GM18868 (cell line): ENCODE data around the gene VKORC1L1.
"Not testable (repeated sequence)": the region's sequence is repeated elsewhere in the genome, so short reads cannot be mapped to it uniquely, and the experiment has no call there.

Experiments used
- ATAC-seq: cut with Tn5 transposase; IDR thresholded peaks from one replicate; pipeline ENCODE4 v1.9.1; 2021; ENCODE audit warnings: mild to moderate bottlenecking, moderate library complexity; ENCODE audit not compliant: unreplicated experiment

Gene VKORC1L1

GRCh38 chr7:65872776-65873581 lies at the start of gene VKORC1L1:
Gene VKORC1L1, plus strand, starts transcription at chr7:65873074. Its CDS starts 298 bp downstream, at chr7:65873372.
- ATAC-seq: peak; percentile 91

- no peak for ATAC-seq
These were observed 45.5 kb upstream of the VKORC1L1 start for GRCh38 chr7:65827366-65827765.

GRCh38 chr7:65832281-65832680 lies 40.6 kb upstream of the VKORC1L1 start:
- no peak for ATAC-seq

- not testable (repeated sequence) for ATAC-seq
These were observed 36.2 kb upstream of the VKORC1L1 start for GRCh38 chr7:65836684-65837083.

- ATAC-seq: not testable (repeated sequence)
These were observed 35.3 kb upstream of the VKORC1L1 start for GRCh38 chr7:65837541-65837956.

- no peak for ATAC-seq
These were observed 33.0 kb upstream of the VKORC1L1 start for GRCh38 chr7:65839846-65840245.

- ATAC-seq: no peak
These were observed 32.4 kb upstream of the VKORC1L1 start for GRCh38 chr7:65840446-65840845.

- ATAC-seq: not testable (repeated sequence)
These were observed 29.3 kb upstream of the VKORC1L1 start for GRCh38 chr7:65843616-65844015.

- ATAC-seq: no peak
These were observed 26.8 kb upstream of the VKORC1L1 start for GRCh38 chr7:65846008-65846570.

GRCh38 chr7:65853426-65853825 lies 19.4 kb upstream of the VKORC1L1 start:
- not testable (repeated sequence) for ATAC-seq

GRCh38 chr7:65853892-65854291 lies 19.0 kb upstream of the VKORC1L1 start:
- ATAC-seq: not testable (repeated sequence)

- ATAC-seq: not testable (repeated sequence)
These were observed 15.5 kb upstream of the VKORC1L1 start for GRCh38 chr7:65857321-65857894.

GRCh38 chr7:65858660-65859059 lies 14.2 kb upstream of the VKORC1L1 start:
- ATAC-seq: not testable (repeated sequence)

- not testable (repeated sequence) for ATAC-seq
These were observed 6.6 kb upstream of the VKORC1L1 start for GRCh38 chr7:65866244-65866643.

GRCh38 chr7:65867681-65868080 lies 5.2 kb upstream of the VKORC1L1 start:
- not testable (repeated sequence) for ATAC-seq

- not testable (repeated sequence) for ATAC-seq
These were observed 3.6 kb upstream of the VKORC1L1 start for GRCh38 chr7:65869312-65869711.

- ATAC-seq: not testable (repeated sequence)
These were observed 1.4 kb upstream of the VKORC1L1 start for GRCh38 chr7:65871451-65871850.

- peak; percentile 28 for ATAC-seq
These were observed 814 bp downstream of the VKORC1L1 start for GRCh38 chr7:65873582-65874193.

GRCh38 chr7:65875715-65876114 lies 2.8 kb downstream of the VKORC1L1 start:
- not testable (repeated sequence) for ATAC-seq

- ATAC-seq: peak; percentile 65
These were observed 6.6 kb downstream of the VKORC1L1 start for GRCh38 chr7:65879292-65880153.
